Measurements from ENCODE around the gene LAMP1. TPM values are rescaled to one million over a fixed set of nuclear protein-coding genes. Genes with fewer than 3 reads are reported as not detected.

LAMP1 gene
- polyA plus RNA-seq, 1 of the 3 experiments (the other 2 are of a cell fraction), result 261 TPM

DNA sequence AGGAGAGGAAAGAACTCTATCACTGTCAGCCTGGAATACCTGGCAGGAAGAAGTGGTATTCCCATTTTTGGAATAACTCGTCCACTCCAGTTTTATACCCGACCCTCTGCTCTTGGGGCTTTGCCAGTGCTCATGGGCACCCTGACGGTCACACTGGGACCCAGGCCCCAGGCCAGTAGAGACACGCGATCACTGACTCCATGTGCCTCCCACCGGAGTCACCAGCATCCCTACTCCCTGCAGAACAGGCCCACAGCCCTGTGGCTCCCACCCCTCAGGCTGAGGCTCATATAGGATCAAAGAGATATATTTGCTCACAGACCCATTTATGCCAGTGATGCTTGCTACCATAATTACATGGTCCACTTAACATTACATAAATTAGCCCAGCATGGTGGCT, 63.4 kb downstream of the LAMP1 start:
- CTCF ChIA-PET, result no interaction called here
- Histone ChIP-seq H3K4me1 (ENCODE audit: control insufficient read depth in 1 of 2, insufficient read depth in 2 of 2, low read depth in 1 of 2, low read length in 1 of 2) (peaks cover 0 to 12% of the 10 kb centered on the region in 2 experiments; a peak in 1 of 4 replicates), H3K4me2 (no peak overlapping the region), H3K79me2 (ENCODE audit: insufficient read depth) (peaks cover 5% of the 10 kb centered on the region; the same call in 1 of the 2 replicates), H3K9me3 (no peaks in the 10 kb centered on the region), H3K27ac (ENCODE audit: low read depth in 2 of 2, low read length in 1 of 2) (no peak overlapping the region), H3K27me3 (ENCODE audit: insufficient read depth) (no peaks in the 10 kb centered on the region), H3K36me3 (replicated peaks in 1 of 2; ENCODE audit: control insufficient read depth in 1 of 2, insufficient read depth in 2 of 2, low read length in 1 of 2) (no peaks in the 10 kb centered on the region), H4K20me1 (ENCODE audit: insufficient read depth) (no peaks in the 10 kb centered on the region), H3K9me2 (no peaks in the 10 kb centered on the region), H3K9ac (no peak overlapping the region), H2AFZ (ENCODE audit: low read depth) (no peak overlapping the region), H3K4me3 (ENCODE audit: low read depth in 2 of 2, low read length in 1 of 2) (no peak overlapping the region), H3F3A (replicated peaks; ENCODE audit: insufficient read depth) (peaks cover 3% of the 10 kb centered on the region)
- POLR2A ChIA-PET, result no interaction called here
- no peak for TF ChIP-seq MXI1 (IDR thresholded peaks at IDR 0.05; ENCODE audit: low read depth, low read length)
- TF ChIP-seq FOSL2 (IDR thresholded peaks at IDR 0.05; ENCODE audit: borderline replicate concordance, low read depth), result no peak
- no peak for TF ChIP-seq CTCF (IDR thresholded peaks at IDR 0.05)
- TF ChIP-seq ELF1 (IDR thresholded peaks at IDR 0.05), result no peak
- no peak for DNase-seq
- 93% methylated on average over 6 of the region's 6 CpGs for WGBS (ENCODE audit: low lambda C conversion rate)

GRCh38 chr13:113361406-113361805, 64.4 kb downstream of the LAMP1 start:
- no peaks in the 10 kb centered on the region for H4K20me1 ChIP-seq (ENCODE audit: insufficient read depth)
- H3K4me3 ChIP-seq (ENCODE audit: low read depth in 2 of 2, low read length in 1 of 2), result no peak overlapping the region
- no peak overlapping the region for H3K9ac ChIP-seq
- no peak overlapping the region for H2AFZ ChIP-seq (ENCODE audit: low read depth)
- H3K36me3 ChIP-seq (replicated peaks in 1 of 2; ENCODE audit: control insufficient read depth in 1 of 2, insufficient read depth in 2 of 2, low read length in 1 of 2), result no peaks in the 10 kb centered on the region
- 96% methylated on average over 7 of the region's 7 CpGs for WGBS (ENCODE audit: low lambda C conversion rate)
- CTCF ChIA-PET, result no interaction called here
- POLR2A ChIA-PET, result interaction anchor here (0.5 kb wide), 1 partner anchor 553 kb away, joined by 3 read pairs; no protein-coding TSS in a partner anchor
- H3K27ac ChIP-seq (ENCODE audit: low read depth in 2 of 2, low read length in 1 of 2), result no peak overlapping the region
- H3K4me2 ChIP-seq, result no peak overlapping the region
- H3K9me3 ChIP-seq, result no peaks in the 10 kb centered on the region
- TF ChIP-seq SIN3A (IDR thresholded peaks at IDR 0.05; ENCODE audit: borderline replicate concordance, low read depth, low read length) (no peak), FOXM1 (IDR thresholded peaks at IDR 0.05; ENCODE audit: low read depth) (no peak), EZH2phosphoT487 (IDR thresholded peaks at IDR 0.05; ENCODE audit: borderline replicate concordance, low read depth) (no peak), POLR2AphosphoS5 (IDR thresholded peaks at IDR 0.05; ENCODE audit: low read depth, low read length) (no peak), JUND (IDR thresholded peaks at IDR 0.05) (no peak), NRF1 (IDR thresholded peaks at IDR 0.05; ENCODE audit: low read depth, low read length) (no peak), SMC3 (IDR thresholded peaks at IDR 0.05; ENCODE audit: low read depth, low read length) (no peak), RFX5 (IDR thresholded peaks at IDR 0.05; ENCODE audit: low read length) (no peak)
- TF ChIP-seq, protein P1, sequence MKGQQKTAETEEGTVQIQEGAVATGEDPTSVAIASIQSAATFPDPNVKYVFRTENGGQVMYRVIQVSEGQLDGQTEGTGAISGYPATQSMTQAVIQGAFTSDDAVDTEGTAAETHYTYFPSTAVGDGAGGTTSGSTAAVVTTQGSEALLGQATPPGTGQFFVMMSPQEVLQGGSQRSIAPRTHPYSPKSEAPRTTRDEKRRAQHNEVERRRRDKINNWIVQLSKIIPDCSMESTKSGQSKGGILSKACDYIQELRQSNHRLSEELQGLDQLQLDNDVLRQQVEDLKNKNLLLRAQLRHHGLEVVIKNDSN (IDR thresholded peaks at IDR 0.05; ENCODE audit: borderline replicate concordance, low read depth), result no peak
- TF ChIP-seq, protein P2, sequence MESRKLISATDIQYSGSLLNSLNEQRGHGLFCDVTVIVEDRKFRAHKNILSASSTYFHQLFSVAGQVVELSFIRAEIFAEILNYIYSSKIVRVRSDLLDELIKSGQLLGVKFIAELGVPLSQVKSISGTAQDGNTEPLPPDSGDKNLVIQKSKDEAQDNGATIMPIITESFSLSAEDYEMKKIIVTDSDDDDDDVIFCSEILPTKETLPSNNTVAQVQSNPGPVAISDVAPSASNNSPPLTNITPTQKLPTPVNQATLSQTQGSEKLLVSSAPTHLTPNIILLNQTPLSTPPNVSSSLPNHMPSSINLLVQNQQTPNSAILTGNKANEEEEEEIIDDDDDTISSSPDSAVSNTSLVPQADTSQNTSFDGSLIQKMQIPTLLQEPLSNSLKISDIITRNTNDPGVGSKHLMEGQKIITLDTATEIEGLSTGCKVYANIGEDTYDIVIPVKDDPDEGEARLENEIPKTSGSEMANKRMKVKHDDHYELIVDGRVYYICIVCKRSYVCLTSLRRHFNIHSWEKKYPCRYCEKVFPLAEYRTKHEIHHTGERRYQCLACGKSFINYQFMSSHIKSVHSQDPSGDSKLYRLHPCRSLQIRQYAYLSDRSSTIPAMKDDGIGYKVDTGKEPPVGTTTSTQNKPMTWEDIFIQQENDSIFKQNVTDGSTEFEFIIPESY (IDR thresholded peaks at IDR 0.05; ENCODE audit: borderline replicate concordance, low read depth), result no peak
- TF ChIP-seq, protein P3, sequence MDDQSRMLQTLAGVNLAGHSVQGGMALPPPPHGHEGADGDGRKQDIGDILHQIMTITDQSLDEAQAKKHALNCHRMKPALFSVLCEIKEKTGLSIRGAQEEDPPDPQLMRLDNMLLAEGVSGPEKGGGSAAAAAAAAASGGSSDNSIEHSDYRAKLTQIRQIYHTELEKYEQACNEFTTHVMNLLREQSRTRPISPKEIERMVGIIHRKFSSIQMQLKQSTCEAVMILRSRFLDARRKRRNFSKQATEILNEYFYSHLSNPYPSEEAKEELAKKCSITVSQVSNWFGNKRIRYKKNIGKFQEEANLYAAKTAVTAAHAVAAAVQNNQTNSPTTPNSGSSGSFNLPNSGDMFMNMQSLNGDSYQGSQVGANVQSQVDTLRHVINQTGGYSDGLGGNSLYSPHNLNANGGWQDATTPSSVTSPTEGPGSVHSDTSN (IDR thresholded peaks at IDR 0.05), result no peak
- H3K79me2 ChIP-seq (ENCODE audit: insufficient read depth), result peaks cover 5% of the 10 kb centered on the region; the same call in 1 of the 2 replicates
- peaks cover 3% of the 10 kb centered on the region for H3F3A ChIP-seq (replicated peaks; ENCODE audit: insufficient read depth)
- H3K4me1 ChIP-seq (ENCODE audit: control insufficient read depth in 1 of 2, insufficient read depth in 2 of 2, low read depth in 1 of 2, low read length in 1 of 2), result peaks cover 0 to 12% of the 10 kb centered on the region in 2 experiments; a peak in 1 of 4 replicates
- no peaks in the 10 kb centered on the region for H3K27me3 ChIP-seq (ENCODE audit: insufficient read depth)
- no peak for DNase-seq
- no peaks in the 10 kb centered on the region for H3K9me2 ChIP-seq
